IMR-90 (cell line): ENCODE data around the gene CSGALNACT2. TPM values are rescaled to one million over a fixed set of nuclear protein-coding genes. Genes with fewer than 3 reads are reported as not detected.
A peak's percentile ranks its signal among the peaks of the same experiment; 100 is the strongest.

Experiments used
- ATAC-seq: fragments of 200-7000 bp; cut with Tn5 transposase; 2 replicates; pipeline ENCODE4 v1.9.1; 2020; ENCODE audit warnings: low read depth, mild to moderate bottlenecking, moderate library complexity
- BruUV-seq: library from RNA; stranded (reverse); fragments of 400-500 nt; replicated peaks from 2 replicates; lab custom pipeline; 2021; lab: Mats Ljungman, UMichigan
- CTCF ChIA-PET: fragments of 300-600 bp; formaldehyde crosslinking; extraction: SDS; loops from one replicate; lab custom pipeline; 2021; ENCODE audit warnings: antibody characterized with exemption; lab: Yijun Ruan, JAX
- POLR2A ChIA-PET: fragments of 300-600 bp; sonication (Branson Sonifier 250); formaldehyde crosslinking; loops from one replicate; lab custom pipeline; 2022; ENCODE audit warnings: antibody characterized with exemption; ENCODE audit not compliant: unreplicated experiment; lab: Charles Lee
- DNase-seq: peaks from one replicate; pipeline ENCODE4 v3.0.0; 2013
- H2AFZ ChIP-seq: replicated peaks from 2 replicates; pipeline ENCODE3; 2013; ENCODE audit warnings: low read length, mild to moderate bottlenecking; ENCODE audit not compliant: poor library complexity
- H2AK5ac ChIP-seq: 2 replicates; pipeline ENCODE4 v1.6.1; 2013; ENCODE audit warnings: low read depth, low read length, inconsistent platforms
- H2AK9ac ChIP-seq: replicated peaks from 2 replicates; pipeline ENCODE3; 2013; ENCODE audit warnings: mild to moderate bottlenecking, low read depth, low read length, moderate library complexity; ENCODE audit not compliant: poor library complexity
- H2BK120ac ChIP-seq: 2 replicates; pipeline ENCODE4 v1.6.1; 2013; ENCODE audit warnings: low read depth, low read length, inconsistent platforms
- H2BK15ac ChIP-seq: 3 replicates; pipeline ENCODE4 v1.6.1; 2013; ENCODE audit warnings: low read depth, low read length, inconsistent platforms
- H2BK20ac ChIP-seq: 2 replicates; pipeline ENCODE4 v1.6.1; 2013; ENCODE audit warnings: low read depth, mild to moderate bottlenecking, inconsistent platforms, low read length, moderate library complexity
- H2BK5ac ChIP-seq: 2 replicates; pipeline ENCODE4 v1.6.1; 2013; ENCODE audit warnings: mild to moderate bottlenecking, low read depth, low read length, inconsistent platforms; ENCODE audit not compliant: poor library complexity, severe bottlenecking
- H3K14ac ChIP-seq: replicated peaks from 2 replicates; pipeline ENCODE4 v1.6.1; 2013; ENCODE audit warnings: low read depth, low read length, inconsistent platforms
- H3K18ac ChIP-seq: 2 replicates; pipeline ENCODE4 v1.6.1; 2013; ENCODE audit warnings: low read depth, low read length, control low read depth
- H3K23ac ChIP-seq: 2 replicates; pipeline ENCODE4 v1.6.1; 2013; ENCODE audit warnings: low read depth, low read length, inconsistent platforms
- H3K27ac ChIP-seq: 2 replicates; pipeline ENCODE4 v1.5.1; 2013; ENCODE audit warnings: mild to moderate bottlenecking, control low read depth, low read length; ENCODE audit not compliant: insufficient read depth
- H3K27me3 ChIP-seq: 2 replicates; pipeline ENCODE4 v1.6.1; 2013; ENCODE audit warnings: low read length; ENCODE audit not compliant: control insufficient read depth, insufficient read depth
- H3K36me3 ChIP-seq: 2 replicates; pipeline ENCODE4 v1.6.1; 2013; ENCODE audit warnings: low read length, mixed read lengths; ENCODE audit not compliant: control insufficient read depth, insufficient read depth
- H3K4ac ChIP-seq: 2 replicates; pipeline ENCODE4 v1.6.1; 2013; ENCODE audit warnings: low read depth, low read length, inconsistent platforms
- H3K4me1 ChIP-seq: 2 replicates; pipeline ENCODE4 v1.6.1; 2013; ENCODE audit warnings: low read length, mixed read lengths; ENCODE audit not compliant: control insufficient read depth, insufficient read depth
- H3K4me2 ChIP-seq: 2 replicates; pipeline ENCODE4 v1.6.1; 2013; ENCODE audit warnings: low read depth, mild to moderate bottlenecking, control low read depth, low read length, moderate library complexity
- H3K4me3 ChIP-seq: 2 replicates; pipeline ENCODE4 v1.5.1; 2013; ENCODE audit warnings: low read depth, mild to moderate bottlenecking, control low read depth, low read length, moderate library complexity; ENCODE audit not compliant: insufficient read depth
- H3K56ac ChIP-seq: 2 replicates; pipeline ENCODE4 v1.6.1; 2013; ENCODE audit warnings: low read length, inconsistent platforms; ENCODE audit not compliant: insufficient read depth; ENCODE audit errors: extremely low read depth
- H3K79me1 ChIP-seq, 2 experiments: 2 replicates each; pipeline ENCODE4 v1.6.1; 2013; ENCODE audit warnings: low read length in 2 of 2, inconsistent platforms in 1 of 2, low read depth in 1 of 2
- H3K9ac ChIP-seq: 2 replicates; pipeline ENCODE4 v1.6.1; 2013; ENCODE audit warnings: low read depth, low read length, control low read depth
- H3K9me1 ChIP-seq: 2 replicates; pipeline ENCODE4 v1.6.1; 2013; ENCODE audit warnings: low read length, inconsistent platforms; ENCODE audit not compliant: insufficient read depth
- H3K9me3 ChIP-seq: 2 replicates; pipeline ENCODE4 v1.6.1; 2013; ENCODE audit warnings: low read length; ENCODE audit not compliant: control insufficient read depth, insufficient read depth
- H4K20me1 ChIP-seq: 2 replicates; pipeline ENCODE4 v1.6.1; 2013; ENCODE audit warnings: low read length, inconsistent platforms; ENCODE audit not compliant: insufficient read depth
- H4K5ac ChIP-seq: 2 replicates; pipeline ENCODE4 v1.6.1; 2013; ENCODE audit warnings: mild to moderate bottlenecking, low read depth, low read length, control low read depth
- H4K8ac ChIP-seq, 2 experiments: 2 replicates each; pipeline ENCODE4 v1.6.1; 2013; ENCODE audit warnings: low read depth in 2 of 2, low read length in 2 of 2, control low read depth in 1 of 2, inconsistent platforms in 1 of 2
- H4K91ac ChIP-seq: 2 replicates; pipeline ENCODE4 v1.6.1; 2013; ENCODE audit warnings: low read depth, low read length, inconsistent platforms; ENCODE audit not compliant: insufficient read depth
- FOS ChIP-seq: fragments of 150-350 bp; IDR thresholded peaks from 2 replicates; pipeline ENCODE4 v1.6.1; 2016; ENCODE audit warnings: low read depth, low read length
- POLR2A ChIP-seq: IDR thresholded peaks from 2 replicates; pipeline ENCODE4 v1.6.1; 2012; ENCODE audit warnings: mild to moderate bottlenecking, low read depth, low read length
- WGBS, 2 experiments: methylation state at CpG; one replicate each; pipeline versions ENCODE4 v1.1.5 to v1.1.7; 2013; ENCODE audit warnings: missing lambda C conversion rate in 2 of 2; ENCODE audit not compliant: insufficient read length in 1 of 2; ENCODE audit errors: extremely low coverage in 2 of 2; 5-methylcytosine and 5-hydroxymethylcytosine counted together
- dilution Hi-C: fragments of 300-500 bp; cut with HindIII; formaldehyde crosslinking; loops from one replicate; pipeline ENCODE4 v1.14.3; 2018; ENCODE audit warnings: low sequenced_read_pairs; ENCODE audit not compliant: unreplicated experiment
- in situ Hi-C: fragments of 300-500 bp; cut with MboI; formaldehyde crosslinking; loops from 3 replicates; pipeline ENCODE4 v1.14.3; 2019; ENCODE audit warnings: low sequenced_read_pairs, inconsistent platforms, mixed read lengths
- intact Hi-C: fragments of 100-400 bp; cut with micrococcal nuclease; formaldehyde crosslinking; loops from 2 replicates; pipeline ENCODE4 v1.10.0; 2022
- polyA plus RNA-seq, 3 experiments: library from polyadenylated mRNA; depleted of rRNA; stranded (reverse); fragments of >200 nt; gene quantifications; 2 replicates each; pipeline ENCODE4 v1.2.3, GENCODE V29; 2012; ENCODE audit warnings: low replicate concordance in 1 of 3
- total RNA-seq: library from RNA; depleted of rRNA; stranded (reverse); fragments of >200 nt; gene quantifications from 2 replicates; pipeline ENCODE4 v1.2.3, GENCODE V29; 2012

CSGALNACT2 gene
- total and polyA plus RNA-seq, 2 of the 4 experiments (the other 2 are of a cell fraction), result 6.5 to 13.1 TPM

DNA sequence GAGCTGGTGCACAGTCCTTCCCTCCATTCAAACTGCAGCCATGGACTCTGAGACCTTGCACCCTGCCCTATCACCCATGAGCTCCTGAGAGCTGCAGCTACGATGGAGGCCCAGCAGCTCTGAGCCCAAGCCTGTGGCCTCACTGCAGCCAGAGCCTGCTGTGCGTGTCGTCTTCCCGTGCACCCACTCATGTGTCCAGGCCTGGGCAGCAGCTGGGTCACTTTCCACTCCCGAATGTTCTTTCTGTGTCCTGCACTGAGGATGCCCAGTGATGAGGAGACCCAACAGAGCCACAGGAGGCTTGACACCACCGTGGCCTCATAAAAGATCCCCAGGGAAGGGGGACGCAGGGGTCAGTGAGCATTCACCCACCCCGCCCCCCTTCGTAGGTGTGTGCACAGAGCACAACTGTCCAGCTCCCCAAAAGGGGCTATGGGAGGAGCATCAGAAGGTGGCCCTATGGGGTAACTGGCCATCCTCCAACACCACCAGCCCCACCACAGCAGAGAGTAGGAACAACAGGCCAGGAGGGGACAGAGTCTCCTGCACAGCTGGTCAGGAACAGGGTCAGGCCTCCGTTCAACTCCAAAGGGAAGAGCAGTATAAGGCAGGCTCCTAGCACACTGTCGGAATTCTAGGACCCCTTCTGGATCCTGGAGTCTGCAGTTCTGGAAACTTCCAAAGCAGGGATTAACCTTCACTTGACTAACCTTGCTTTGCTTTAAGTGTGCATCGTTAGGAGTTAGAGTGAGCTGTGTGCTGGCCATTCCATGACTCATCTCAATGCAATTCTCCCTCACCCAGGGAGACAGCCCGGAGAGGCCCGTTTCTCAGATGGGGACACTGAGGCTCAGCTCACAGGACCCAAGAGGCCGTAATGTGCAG, 76.1 kb downstream of the CSGALNACT2 start:
- Histone ChIP-seq H3K9ac (no peak overlapping the region), H3K4ac (no peak overlapping the region), H2BK120ac (no peak overlapping the region), H2AK5ac (no peak overlapping the region), H2AK9ac (no peak overlapping the region), H3K79me1 (no peaks in the 10 kb centered on the region), H4K20me1 (no peaks in the 10 kb centered on the region; the same call in 1 of the 2 replicates), H3K27ac (no peak overlapping the region), H2BK15ac (no peak overlapping the region), H3K4me2 (no peak overlapping the region), H4K91ac (no peak overlapping the region), H4K8ac (no peak overlapping the region), H3K18ac (no peak overlapping the region), H2AFZ (no peak overlapping the region), H3K4me3 (no peak overlapping the region), H3K27me3 (peaks cover 44% of the 10 kb centered on the region; the same call in 1 of the 2 replicates), H3K56ac (no peak overlapping the region), H3K4me1 (no peaks in the 10 kb centered on the region), H2BK5ac (no peak overlapping the region), H3K9me1 (no peaks in the 10 kb centered on the region), H2BK20ac (no peak overlapping the region), H3K23ac (no peak overlapping the region), H3K9me3 (no peaks in the 10 kb centered on the region), H4K5ac (no peak overlapping the region), H3K14ac (no peak overlapping the region), H3K36me3 (no peaks in the 10 kb centered on the region)
- ATAC-seq (peak; percentile 47), DNase-seq (peak; percentile 27)
- dilution Hi-C loops, result no loop called here
- TF ChIP-seq POLR2A (no peak), FOS (0 out of 2 replicates have a peak, but pooled peaks have one; percentile 14)
- WGBS, 2 experiments, result 75% methylated on average over 8 of the region's 15 CpGs; no CpG with 5 or more reads in 1 of the 2 experiments
- intact Hi-C loops, result no loop called here
- POLR2A ChIA-PET, result no interaction called here
- CTCF ChIA-PET, result no interaction called here
- BruUV-seq, result no TSS peak
- in situ Hi-C loops, result no loop called here
